Stimulated activated CD4-positive, alpha-beta T cell treated with anti-CD3 and anti-CD28 coated beads, Interleukin-12 subunit alpha, Interleukin-12 subunit beta, amount 100 ng/mL, for 4 hours (primary cell): ENCODE data around the gene FUT9.

Experiments
- DNase-seq: peaks from one replicate; pipeline ENCODE4 v3.0.0-alpha.2; 2020

FUT9 gene

GRCh38 chr6:96015518-96016333, at the start of gene FUT9:
TSS of gene FUT9 (plus strand) at chr6:96015974. CDS start at chr6:96203156, 187,182 bp downstream.
- no peak for DNase-seq

GRCh38 chr6:95967594-95967993, 48.2 kb upstream of the FUT9 start:
- DNase-seq = no peak

- no peak for DNase-seq
Observed at GRCh38 chr6:95973976-95974375, 41.8 kb upstream of the FUT9 start.

- no peak for DNase-seq
Observed at GRCh38 chr6:95978230-95978629, 37.5 kb upstream of the FUT9 start.

- DNase-seq = no peak
Observed at GRCh38 chr6:95991906-95992305, 23.9 kb upstream of the FUT9 start.

- DNase-seq = no peak
Observed at GRCh38 chr6:95994151-95994550, 21.6 kb upstream of the FUT9 start.

- no peak for DNase-seq
Observed at GRCh38 chr6:95998133-95998532, 17.6 kb upstream of the FUT9 start.

GRCh38 chr6:96001891-96002575, 13.7 kb upstream of the FUT9 start:
- no peak for DNase-seq

- DNase-seq = no peak
Observed at GRCh38 chr6:96002576-96002910, 13.2 kb upstream of the FUT9 start.

- DNase-seq = no peak
Observed at GRCh38 chr6:96002912-96003311, 12.9 kb upstream of the FUT9 start.

GRCh38 chr6:96007663-96008062, 8.1 kb upstream of the FUT9 start:
- no peak for DNase-seq

- DNase-seq = no peak
Observed at GRCh38 chr6:96013531-96013930, 2.2 kb upstream of the FUT9 start.

GRCh38 chr6:96014846-96015517, 792 bp upstream of the FUT9 start:
- no peak for DNase-seq

- DNase-seq = no peak
Observed at GRCh38 chr6:96016334-96017069, 728 bp downstream of the FUT9 start.

- DNase-seq = no peak
Observed at GRCh38 chr6:96017070-96017359, 1.2 kb downstream of the FUT9 start.

- DNase-seq = no peak
Observed at GRCh38 chr6:96022225-96022624, 6.5 kb downstream of the FUT9 start.

GRCh38 chr6:96032661-96033060, 16.9 kb downstream of the FUT9 start:
- no peak for DNase-seq

- DNase-seq = no peak
Observed at GRCh38 chr6:96051555-96051954, 35.8 kb downstream of the FUT9 start.

- no peak for DNase-seq
Observed at GRCh38 chr6:96058082-96058481, 42.3 kb downstream of the FUT9 start.

GRCh38 chr6:96059586-96059985, 43.8 kb downstream of the FUT9 start:
- DNase-seq = no peak

- DNase-seq = no peak
Observed at GRCh38 chr6:96060249-96060648, 44.5 kb downstream of the FUT9 start.

GRCh38 chr6:96065213-96065612, 49.4 kb downstream of the FUT9 start:
- DNase-seq = no peak

- no peak for DNase-seq
Observed at GRCh38 chr6:96066376-96066775, 50.6 kb downstream of the FUT9 start.

GRCh38 chr6:96073555-96073954, 57.8 kb downstream of the FUT9 start:
- no peak for DNase-seq
